Prostate gland (tissue), 2 donors: ENCODE data around the gene TBX4. TPM values are rescaled to one million over a fixed set of nuclear protein-coding genes. Genes with fewer than 3 reads are reported as not detected.

ENCODE experiments used
- DNase-seq: peaks from one replicate; pipeline ENCODE4 v3.0.0-alpha.2; 2019; ENCODE audit warnings: low spot score
- H3K27ac ChIP-seq, 2 donors: fragments of 200-600 bp; sonication (generic); 2 replicates each; pipeline ENCODE4 v1.5.1; 2017 to 2019
- H3K27me3 ChIP-seq: fragments of 200-600 bp; sonication (generic); replicated peaks from 2 replicates; pipeline ENCODE4 v1.5.1; 2019; ENCODE audit not compliant: insufficient read depth
- H3K36me3 ChIP-seq, 2 donors: fragments of 200-600 bp; sonication (generic); 1 replicate in 1 of 2; 2 replicates in 1 of 2; pipeline versions ENCODE4 v1.5.1 to v1.8.1; 2017 to 2019
- H3K4me1 ChIP-seq: fragments of 200-600 bp; sonication (generic); replicated peaks from 2 replicates; pipeline ENCODE4 v1.5.1; 2019
- H3K4me3 ChIP-seq, 2 donors: fragments of 200-600 bp; sonication (generic); 2 replicates each; pipeline ENCODE4 v1.5.1; 2017 to 2019
- H3K9me3 ChIP-seq: fragments of 200-600 bp; sonication (generic); 2 replicates; pipeline ENCODE4 v1.5.1; 2017
- CTCF ChIP-seq, 4 experiments: fragments of 200-600 bp in 2 of 4; fragments of 450-650 bp in 2 of 4; sonication (generic) in 2 of 4; IDR thresholded peaks; 1 replicate in 3 of 4; 2 replicates in 1 of 4; pipeline ENCODE4 v1.5.1; 2016 to 2019; ENCODE audit warnings: antibody characterized with exemption in 4 of 4, mild to moderate bottlenecking in 2 of 4, moderate library complexity in 2 of 4
- POLR2A ChIP-seq: fragments of 450-650 bp; IDR thresholded peaks from one replicate; pipeline ENCODE4 v1.6.1; 2016; ENCODE audit warnings: antibody characterized with exemption, mild to moderate bottlenecking
- POLR2AphosphoS5 ChIP-seq: sonication (generic); formaldehyde crosslinking; IDR thresholded peaks from one replicate; pipeline ENCODE4 v1.6.1; 2017; ENCODE audit warnings: antibody characterized with exemption
- WGBS: methylation state at CpG from one replicate; pipeline ENCODE4 v1.1.5; 2018; 5-methylcytosine and 5-hydroxymethylcytosine counted together
- intact Hi-C: fragments of 100-400 bp; cut with DNase I; formaldehyde crosslinking; loops from one replicate; pipeline ENCODE4 v1.14.2; 2022
- total RNA-seq, 2 donors: library from RNA; depleted of rRNA; stranded (reverse); fragments of >200 nt; gene quantifications; one replicate each; pipeline ENCODE4 v1.1.0, GENCODE V29; 2016

The TBX4 gene
- total RNA-seq, 2 donors from 2014 or later: 3.5 to 5.0 TPM

DNA sequence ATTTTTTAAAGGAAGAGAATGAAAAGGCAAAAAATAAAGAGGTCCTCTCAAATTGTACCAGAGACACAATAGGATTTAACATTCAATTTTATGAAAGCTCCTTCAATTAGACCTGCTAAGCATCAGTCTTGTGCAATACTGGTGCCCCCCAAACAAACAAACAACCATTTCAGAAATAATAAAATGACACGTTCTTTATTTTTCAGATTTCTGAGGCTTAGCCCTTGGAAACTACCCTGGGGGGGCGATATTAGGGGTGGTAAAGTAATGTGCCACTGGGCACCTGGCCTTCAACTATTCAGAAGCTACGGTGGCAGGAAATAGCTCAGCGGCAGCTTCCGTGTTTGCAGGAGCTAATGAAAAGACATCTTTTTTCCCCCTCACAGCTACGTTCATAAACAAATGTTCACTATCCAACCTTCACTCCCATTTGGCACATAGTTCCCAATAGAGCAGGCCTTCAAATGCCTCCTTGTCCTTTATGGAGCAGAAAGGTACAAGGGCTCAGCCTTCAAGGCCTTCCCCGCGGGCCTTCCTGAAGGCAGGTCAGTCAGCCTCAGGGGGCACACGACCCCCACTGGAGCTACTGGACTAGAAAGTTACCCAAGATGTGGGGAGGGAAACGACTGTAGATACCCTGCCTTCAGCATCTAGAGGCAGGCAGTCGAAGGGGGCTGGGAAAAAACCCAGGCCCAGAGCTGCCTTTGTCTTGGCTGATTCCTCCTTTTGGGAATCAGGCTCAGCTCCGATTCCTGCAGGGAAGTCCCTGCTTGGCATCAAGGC lies 44.1 kb downstream of the TBX4 start:
- peak overlapping the region; percentile 52 to 60 for H3K27ac ChIP-seq
- no peak for DNase-seq
- no peaks in the 10 kb centered on the region for H3K9me3 ChIP-seq
- H3K4me1 ChIP-seq: no peaks in the 10 kb centered on the region
- no peak overlapping the region for H3K4me3 ChIP-seq
- TF ChIP-seq CTCF (IDR thresholded peaks at IDR 0.05) (no peak), POLR2AphosphoS5 (no peak), POLR2A (no peak)
- no peaks in the 10 kb centered on the region for H3K27me3 ChIP-seq
- intact Hi-C loops: no loop called here
- WGBS: 46% methylated on average over 12 of the region's 12 CpGs
- no peaks in the 10 kb centered on the region for H3K36me3 ChIP-seq

DNA sequence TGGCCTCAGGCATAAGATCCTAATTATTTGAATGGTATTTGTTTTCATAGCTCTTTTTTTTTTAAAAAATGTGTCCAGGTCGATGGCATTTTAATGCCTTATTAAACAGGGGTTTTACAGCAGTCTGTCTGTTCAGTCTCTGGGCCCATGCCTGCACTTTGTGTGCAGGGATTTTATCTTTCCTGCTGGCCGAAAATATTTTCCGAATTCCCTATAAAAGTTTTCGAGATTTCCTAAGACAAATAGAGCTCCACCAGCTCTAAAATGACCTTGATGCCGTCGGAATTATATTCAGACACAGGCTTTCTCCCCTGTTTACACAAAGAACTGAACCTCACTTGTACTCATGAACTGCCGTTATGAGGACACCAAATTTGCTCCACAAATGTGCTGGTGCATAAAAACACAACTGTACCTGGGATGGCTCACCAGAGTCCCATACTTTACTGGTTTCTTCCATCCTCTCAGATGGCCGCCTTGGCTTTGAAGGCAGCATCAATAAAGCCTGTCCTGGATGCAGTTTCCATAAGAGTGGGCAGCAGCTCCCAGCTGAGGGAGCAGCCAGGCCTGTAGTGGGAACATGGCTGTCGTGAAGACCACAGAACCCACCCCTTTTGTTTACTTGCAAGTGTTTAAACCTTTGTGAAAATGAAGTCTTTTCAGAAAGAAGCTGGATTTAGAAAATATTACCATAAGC lies 44.9 kb downstream of the TBX4 start:
- no peak overlapping the region for H3K4me3 ChIP-seq
- peak overlapping the region; percentile 52 to 60 for H3K27ac ChIP-seq
- H3K27me3 ChIP-seq: no peaks in the 10 kb centered on the region
- intact Hi-C loops: no loop called here
- no peak for DNase-seq
- no peaks in the 10 kb centered on the region for H3K36me3 ChIP-seq
- no peaks in the 10 kb centered on the region for H3K9me3 ChIP-seq
- 32% methylated on average over 9 of the region's 9 CpGs for WGBS
- no peaks in the 10 kb centered on the region for H3K4me1 ChIP-seq
- TF ChIP-seq POLR2AphosphoS5 (peak; percentile 22), POLR2A (no peak)

GRCh38 chr17:61498042-61498994 lies 46.1 kb downstream of the TBX4 start:
- intact Hi-C loops: no loop called here
- H3K36me3 ChIP-seq: no peaks in the 10 kb centered on the region
- WGBS: 95% methylated on average over 8 of the region's 8 CpGs
- no peak overlapping the region for H3K4me3 ChIP-seq
- no peaks in the 10 kb centered on the region for H3K9me3 ChIP-seq
- H3K4me1 ChIP-seq: no peaks in the 10 kb centered on the region
- no peaks in the 10 kb centered on the region for H3K27me3 ChIP-seq
- TF ChIP-seq POLR2A: no peak
- TF ChIP-seq CTCF (IDR thresholded peaks at IDR 0.05): no peak
- TF ChIP-seq POLR2AphosphoS5: no peak
- no peak for DNase-seq
- no peak overlapping the region for H3K27ac ChIP-seq

DNA sequence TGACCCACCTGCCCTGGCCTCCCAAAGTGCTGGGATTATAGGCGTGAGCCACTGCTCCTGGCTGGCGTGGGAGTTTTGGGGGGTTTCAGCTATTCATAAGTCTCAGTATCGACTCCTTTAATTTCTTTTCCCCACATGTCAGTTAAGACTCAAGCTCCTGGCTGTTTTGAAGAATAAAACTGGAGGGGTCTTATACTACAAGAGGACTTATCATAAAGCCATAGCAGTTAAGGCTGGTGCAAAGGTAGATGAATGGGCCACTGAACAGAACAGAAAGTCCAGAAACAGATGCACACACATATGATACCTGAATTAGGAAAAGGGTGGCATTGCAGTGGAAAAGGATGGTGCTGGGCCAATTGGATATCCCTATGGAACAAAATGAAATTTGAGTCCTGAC lies 47.4 kb downstream of the TBX4 start:
- intact Hi-C loops: no loop called here
- 96% methylated on average over 3 of the region's 3 CpGs for whole genome bisulfite sequencing
- no peak overlapping the region for H3K27ac ChIP-seq
- H3K4me3 ChIP-seq: no peak overlapping the region
- TF ChIP-seq POLR2A: no peak
- TF ChIP-seq CTCF (IDR thresholded peaks at IDR 0.05): no peak
- no peak for TF ChIP-seq POLR2AphosphoS5
- no peak for DNase-seq
- no peaks in the 10 kb centered on the region for H3K36me3 ChIP-seq
- H3K4me1 ChIP-seq: no peaks in the 10 kb centered on the region
- H3K27me3 ChIP-seq: no peaks in the 10 kb centered on the region
- H3K9me3 ChIP-seq: no peaks in the 10 kb centered on the region

GRCh38 chr17:61500287-61500686 lies 48.1 kb downstream of the TBX4 start:
- no peaks in the 10 kb centered on the region for H3K36me3 ChIP-seq
- no peak for DNase-seq
- TF ChIP-seq POLR2AphosphoS5 (no peak), CTCF (IDR thresholded peaks at IDR 0.05) (no peak), POLR2A (no peak)
- H3K4me1 ChIP-seq: no peaks in the 10 kb centered on the region
- intact Hi-C loops: no loop called here
- no peak overlapping the region for H3K4me3 ChIP-seq
- no peak overlapping the region for H3K27ac ChIP-seq
- H3K27me3 ChIP-seq: no peaks in the 10 kb centered on the region
- no peaks in the 10 kb centered on the region for H3K9me3 ChIP-seq
- 91% methylated on average over 2 of the region's 2 CpGs for WGBS
